HuH-7.5 (cell line): Measurements from ENCODE around the gene RNU1-2.
"Not testable (repeated sequence)": the region's sequence is repeated elsewhere in the genome, so short reads cannot be mapped to it uniquely, and the experiment has no call there.

Experiments
- DNase-seq: peaks from one replicate; pipeline ENCODE4 v3.0.0; 2011; ENCODE audit warnings: low spot score

The RNU1-2 gene

DNA sequence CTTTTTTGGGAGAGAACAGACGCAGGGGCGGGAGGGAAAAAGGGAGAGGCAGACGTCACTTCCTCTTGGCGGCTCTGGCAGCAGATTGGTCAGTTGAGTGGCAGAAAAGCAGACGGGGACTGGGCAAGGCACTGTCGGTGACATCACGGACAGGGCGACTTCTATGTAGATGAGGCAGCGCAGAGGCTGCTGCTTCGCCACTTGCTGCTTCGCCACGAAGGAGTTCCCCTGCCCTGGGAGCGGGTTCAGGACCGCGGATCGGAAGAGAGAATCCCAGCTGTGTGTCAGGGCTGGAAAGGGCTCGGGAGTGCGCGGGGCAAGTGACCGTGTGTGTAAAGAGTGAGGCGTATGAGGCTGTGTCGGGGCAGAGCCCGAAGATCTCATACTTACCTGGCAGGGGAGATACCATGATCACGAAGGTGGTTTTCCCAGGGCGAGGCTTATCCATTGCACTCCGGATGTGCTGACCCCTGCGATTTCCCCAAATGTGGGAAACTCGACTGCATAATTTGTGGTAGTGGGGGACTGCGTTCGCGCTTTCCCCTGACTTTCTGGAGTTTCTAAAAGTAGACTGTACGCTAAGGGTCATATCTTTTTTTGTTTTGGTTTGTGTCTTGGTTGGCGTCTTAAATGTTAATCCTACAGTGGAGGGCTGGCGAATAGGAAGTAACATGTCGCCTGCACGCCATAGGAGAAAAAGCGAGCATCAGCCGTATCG lies at the start of gene RNU1-2:
TSS of gene RNU1-2 (plus strand) at position 383 of the 718 bp plus-strand sequence.
- peak; percentile 42 for DNase-seq

DNA sequence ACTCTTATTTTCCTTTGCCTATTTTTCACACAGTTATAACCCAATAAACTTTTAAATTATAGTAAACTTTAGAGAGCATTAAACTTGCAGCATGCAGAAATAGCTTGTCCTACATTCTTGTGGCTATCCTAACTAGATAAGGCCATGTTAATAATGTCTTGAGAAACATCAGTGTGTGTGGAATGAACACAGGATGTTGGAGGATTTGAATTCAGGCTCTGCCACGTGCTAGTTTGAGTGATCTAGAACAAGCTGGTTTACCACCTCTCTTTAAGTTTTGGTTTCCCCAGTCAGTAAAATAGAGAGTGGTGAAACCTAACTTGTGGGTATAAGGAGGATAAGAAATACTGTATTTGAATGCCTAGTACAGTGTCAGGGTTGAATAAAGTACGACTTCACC lies 39.6 kb upstream of the RNU1-2 start:
- not testable (repeated sequence) for DNase-seq

DNA sequence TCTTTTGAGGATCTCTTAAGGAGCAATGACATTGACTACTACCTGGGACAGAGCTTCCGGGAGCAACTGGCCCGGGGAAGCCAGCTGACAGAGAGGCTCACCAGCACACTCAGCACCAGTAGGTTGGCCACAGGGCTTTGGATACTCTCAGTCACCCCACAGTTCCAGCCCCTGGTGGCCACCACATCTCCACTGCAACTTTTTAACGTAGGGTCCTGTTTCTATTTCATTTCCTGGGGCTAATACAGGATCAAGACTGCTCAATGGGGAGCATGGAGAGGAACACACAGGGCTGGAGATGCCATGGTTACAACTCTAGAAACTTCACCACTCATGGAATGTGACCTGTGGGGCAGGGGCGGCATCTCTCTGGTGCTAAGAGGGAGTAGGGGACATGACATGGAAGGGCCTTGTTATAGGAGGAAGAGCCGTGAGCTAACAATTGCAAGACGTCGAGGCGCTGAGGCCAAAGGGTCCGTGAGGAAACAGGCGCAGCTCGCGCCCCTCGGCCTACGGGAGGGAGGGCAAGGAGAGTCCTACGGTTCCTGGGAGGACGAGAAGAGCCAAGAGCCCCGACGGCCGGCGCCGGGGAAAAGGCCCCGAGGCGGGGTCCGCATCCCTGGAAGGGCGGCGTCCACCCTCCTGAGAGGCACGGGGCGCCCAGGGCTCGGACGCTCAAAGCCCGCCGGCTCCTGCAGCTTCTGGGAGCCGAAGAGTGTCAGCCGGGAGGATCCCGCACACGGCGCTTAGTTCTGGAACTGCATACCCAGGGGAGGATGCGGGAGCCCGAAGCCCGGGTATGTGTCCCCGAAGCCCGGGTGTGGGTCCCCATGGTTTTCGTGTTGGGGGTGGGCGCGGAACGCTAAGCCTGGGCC lies 36.4 kb upstream of the RNU1-2 start:
- DNase-seq = not testable (repeated sequence)

DNA sequence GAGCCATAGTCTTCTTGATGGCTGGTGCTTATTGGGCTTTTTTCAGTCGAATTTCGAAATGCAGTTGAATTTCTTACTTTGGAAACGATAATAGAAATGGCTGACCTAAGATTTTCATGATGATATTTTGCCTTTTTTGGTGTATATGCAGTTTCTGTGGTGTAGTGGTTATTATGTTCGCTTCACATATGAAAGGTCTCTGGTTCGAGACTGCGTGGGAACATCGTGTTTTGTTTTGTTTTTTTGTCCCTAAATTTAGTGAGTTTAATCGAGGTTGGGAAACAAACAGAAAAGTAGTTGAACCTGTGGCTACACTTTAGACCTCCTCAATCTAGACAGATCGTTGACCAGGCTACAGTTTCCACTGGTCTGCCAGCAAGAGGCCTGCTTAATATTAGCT lies 35.7 kb upstream of the RNU1-2 start:
- DNase-seq = not testable (repeated sequence)

DNA sequence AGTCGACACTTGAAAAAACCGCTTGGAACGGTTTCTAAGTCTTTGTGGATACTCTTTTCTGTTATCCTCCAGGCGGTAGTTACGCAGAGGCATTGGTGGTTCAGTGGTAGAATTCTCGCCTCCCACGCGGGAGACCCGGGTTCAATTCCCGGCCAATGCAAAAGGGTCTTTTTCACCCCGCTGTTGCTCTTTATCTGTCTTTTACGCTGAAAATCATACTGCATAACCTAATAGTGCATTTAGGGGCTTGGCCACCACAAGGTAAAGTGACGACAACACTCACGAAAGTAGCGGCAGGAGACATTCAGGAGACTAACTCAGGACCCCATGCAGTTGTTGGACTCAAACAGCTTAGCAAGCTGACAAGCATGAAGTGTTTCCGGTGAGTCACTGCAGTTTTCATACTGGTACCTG lies 33.9 kb upstream of the RNU1-2 start:
- DNase-seq = not testable (repeated sequence)

DNA sequence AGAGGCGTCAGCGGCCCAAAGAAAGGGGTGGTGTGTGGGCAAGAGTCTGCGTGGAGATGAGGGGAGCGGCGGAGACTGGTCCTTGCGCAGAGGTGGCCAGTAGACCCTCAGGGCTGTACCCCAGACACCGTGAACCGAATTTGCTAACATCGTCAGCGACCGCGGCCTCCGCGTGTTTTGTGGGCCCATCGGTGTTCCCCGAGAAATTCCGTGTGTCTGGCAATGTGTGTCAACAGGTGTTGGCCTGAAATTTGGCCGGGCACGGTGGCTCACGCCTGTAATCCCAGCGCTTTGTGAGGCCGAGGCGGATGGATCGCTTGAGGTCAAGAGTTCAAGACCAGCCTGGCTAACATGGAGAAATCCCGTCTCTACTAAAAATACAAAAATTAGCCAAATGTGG lies 33.4 kb upstream of the RNU1-2 start:
- DNase-seq = not testable (repeated sequence)

DNA sequence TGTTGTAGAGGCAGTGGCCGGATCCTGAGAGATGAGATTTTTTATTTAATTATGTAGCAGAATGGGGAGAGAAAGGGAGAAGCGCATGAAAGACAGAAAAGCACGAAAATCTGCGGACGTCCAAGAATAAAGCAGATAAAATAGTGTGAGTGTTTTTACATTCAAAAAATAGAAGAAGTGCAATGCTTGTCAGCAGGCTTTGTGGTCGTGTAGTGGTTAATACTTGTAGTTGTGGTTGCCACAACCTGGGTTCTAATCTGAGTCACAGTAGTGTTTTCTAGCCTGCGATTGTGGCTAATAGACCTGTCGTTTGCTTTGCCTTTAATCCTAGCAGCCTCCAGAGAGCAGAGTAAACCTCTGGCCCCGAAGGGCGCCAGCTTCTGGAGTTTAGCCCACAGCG lies 32.8 kb upstream of the RNU1-2 start:
- DNase-seq = not testable (repeated sequence)

DNA sequence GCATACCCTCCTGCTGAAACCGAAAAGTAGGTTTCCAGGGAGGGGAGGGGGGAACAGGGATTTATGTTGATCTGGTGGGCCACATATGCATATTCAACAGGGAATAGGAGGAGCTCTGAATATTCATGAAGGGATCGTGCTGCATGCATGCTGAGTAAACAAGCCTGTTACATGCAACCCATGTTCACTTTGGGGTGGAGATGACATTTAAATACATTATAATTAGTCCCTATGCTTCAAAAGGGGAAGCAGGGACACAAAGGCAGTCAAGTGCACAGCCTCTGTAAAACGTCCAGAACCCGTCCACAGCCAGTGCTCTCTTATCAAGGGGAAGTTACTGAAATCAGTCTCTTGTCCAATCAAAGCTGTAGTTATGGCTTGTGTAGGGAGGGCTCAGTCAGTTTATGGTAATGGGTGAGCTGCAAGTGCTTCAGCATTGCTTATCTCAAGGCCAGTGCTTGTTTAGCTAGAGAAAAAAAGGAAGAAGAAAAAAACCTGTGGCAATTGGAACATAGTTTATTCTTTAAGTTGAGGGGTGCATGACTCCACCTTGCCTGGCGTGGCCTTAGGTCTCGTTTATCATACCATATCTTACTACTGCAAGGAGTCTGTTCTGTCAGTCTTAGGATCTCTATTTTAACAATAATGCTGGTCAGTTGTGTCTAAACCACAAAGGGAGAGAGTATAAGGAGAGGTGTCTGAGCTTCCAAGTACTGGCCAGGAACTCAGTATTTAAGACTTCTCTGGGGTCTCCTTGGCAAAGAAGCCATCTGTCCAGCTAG lies 28.7 kb upstream of the RNU1-2 start:
- DNase-seq = not testable (repeated sequence)

DNA sequence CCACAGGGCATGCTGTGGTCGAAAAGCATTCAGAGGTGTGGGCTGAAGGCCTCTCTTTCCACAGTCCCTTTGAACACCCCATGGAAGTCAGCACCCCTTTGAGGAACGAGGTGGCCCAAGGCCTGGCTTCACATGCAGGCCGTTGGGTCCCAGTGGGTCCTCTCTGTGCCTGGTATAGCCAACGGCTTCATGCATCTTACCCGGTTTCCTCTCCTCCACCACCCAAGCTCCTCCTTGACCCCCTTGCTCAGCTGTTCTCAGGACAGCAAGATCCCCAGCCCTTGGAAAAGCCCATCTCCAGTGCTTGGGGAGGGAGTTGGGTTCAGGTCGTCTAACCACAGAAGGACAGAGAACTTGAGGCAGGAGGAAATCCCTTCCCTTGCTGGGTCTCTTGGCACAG lies 27.0 kb upstream of the RNU1-2 start:
- DNase-seq = not testable (repeated sequence)

DNA sequence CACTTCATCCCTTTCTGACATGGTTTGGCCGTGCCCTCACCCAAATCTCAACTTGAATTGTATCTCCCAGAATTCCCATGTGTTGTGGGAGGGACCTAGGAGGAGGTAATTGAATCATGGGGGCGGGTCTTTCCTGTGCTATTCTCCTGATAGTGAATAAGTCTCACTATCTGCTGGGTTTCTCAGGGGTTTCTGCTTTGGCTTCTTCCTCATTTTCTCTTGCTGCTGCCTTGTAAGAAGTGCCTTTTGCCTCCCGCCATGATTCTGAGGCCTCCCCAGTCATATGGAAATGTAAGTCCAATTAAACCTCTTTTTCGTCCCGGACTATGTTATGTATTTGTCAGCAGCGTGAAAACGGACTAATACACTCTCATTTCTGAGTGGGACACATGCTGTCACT lies 25.8 kb upstream of the RNU1-2 start:
- not testable (repeated sequence) for DNase-seq

DNA sequence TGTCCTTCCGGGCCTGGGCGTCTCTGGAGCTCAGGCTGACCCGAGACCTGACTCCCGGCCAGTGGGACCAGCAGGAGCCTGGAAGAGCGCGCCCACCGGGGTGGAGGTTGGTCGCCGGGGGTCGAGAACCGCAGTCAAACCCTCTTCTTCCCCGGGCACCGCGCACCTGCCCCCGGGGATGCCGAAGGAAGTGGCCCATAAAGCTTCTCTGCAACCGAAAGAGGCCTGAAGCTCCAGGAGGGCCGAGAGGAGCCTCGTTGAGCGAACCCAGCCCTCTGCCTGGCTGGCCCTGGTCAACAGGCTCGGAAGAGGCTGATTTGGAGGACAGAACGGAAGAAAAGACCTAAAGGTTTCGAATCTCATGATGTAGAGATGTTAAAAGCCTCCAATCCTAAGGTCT lies 24.6 kb upstream of the RNU1-2 start:
- DNase-seq = not testable (repeated sequence)

DNA sequence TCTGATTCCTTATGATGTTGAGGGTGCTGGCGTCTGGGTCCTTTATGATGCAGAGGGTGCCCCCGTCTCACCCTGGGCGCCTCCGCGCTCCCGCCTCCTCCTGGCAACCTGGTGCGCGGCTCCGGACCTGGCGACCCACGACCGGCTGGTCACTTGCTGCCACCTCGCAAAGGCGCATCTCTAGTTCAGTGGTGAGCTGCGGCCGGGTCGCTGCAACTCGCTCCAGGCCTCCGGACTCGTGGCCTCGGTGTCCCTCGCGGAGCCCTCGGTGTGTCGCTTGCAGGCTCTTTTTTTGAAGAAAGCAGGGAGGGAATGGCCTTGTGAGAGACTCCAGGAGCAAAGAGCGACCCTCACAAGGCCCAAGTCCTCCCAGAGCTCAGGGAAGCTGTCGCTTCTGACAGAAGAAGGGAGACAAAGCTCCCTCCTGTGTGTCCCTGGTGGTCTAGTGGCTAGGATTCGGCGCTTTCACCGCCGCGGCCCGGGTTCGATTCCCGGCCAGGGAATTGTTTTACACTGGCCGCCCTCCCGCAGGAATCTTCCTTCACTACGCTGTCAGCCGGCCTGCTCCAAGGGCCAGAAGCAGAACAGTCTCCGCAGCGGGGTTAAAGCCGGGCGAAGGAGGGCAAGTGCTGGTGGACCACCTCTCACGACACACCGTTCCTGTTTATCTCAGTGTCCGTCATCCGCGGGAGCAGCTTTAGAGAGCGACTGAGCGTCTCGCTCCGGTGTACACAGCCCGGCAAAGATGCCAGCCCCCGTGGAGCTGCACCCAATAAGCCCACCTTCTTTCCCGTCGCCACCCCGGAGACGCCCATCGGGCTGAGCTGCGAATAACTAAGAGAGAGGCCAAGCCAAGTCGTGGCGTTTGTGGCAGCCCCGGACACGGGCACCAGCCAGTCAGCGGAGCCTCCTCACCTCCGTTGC lies 23.4 kb upstream of the RNU1-2 start:
- DNase-seq = not testable (repeated sequence)

DNA sequence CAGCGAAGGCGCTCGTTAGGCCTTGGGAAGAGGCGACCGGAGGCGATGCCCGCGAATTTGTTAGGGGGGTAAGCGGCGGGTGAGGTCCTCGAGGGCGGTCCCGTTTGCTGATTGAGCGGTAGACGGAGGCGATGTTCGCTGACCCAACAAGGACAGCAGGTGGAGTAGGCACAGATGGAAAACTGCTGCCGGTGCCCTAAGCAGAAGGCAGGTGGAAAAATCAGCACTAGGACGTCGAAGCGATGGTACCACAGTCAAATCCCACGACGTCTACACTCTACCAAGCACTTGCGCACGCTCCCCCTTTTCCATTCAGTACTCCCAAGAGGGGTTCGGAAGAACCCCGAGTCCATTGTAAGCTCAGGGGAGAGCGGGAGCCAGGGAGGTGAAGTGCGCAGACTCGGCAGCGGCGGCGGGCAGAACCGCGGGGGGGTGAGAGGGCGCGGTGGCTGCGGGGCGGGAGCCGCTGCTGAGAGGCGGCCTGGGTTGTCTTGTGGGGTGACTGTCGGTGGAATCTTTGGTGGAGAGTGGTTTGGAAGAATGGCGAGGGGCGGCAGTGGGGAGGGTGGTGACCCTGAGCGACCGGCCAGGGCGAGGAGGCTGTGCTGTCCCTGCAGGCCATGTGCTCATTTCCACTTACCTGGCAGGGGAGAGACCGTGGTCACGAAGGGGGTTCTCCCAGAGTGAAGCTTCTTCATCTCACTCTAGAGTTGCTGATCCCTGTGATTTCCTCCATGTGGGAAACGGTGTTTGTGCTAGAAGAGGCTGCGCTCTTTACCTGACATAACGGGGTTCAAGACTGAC lies 22.5 kb upstream of the RNU1-2 start:
- not testable (repeated sequence) for DNase-seq

DNA sequence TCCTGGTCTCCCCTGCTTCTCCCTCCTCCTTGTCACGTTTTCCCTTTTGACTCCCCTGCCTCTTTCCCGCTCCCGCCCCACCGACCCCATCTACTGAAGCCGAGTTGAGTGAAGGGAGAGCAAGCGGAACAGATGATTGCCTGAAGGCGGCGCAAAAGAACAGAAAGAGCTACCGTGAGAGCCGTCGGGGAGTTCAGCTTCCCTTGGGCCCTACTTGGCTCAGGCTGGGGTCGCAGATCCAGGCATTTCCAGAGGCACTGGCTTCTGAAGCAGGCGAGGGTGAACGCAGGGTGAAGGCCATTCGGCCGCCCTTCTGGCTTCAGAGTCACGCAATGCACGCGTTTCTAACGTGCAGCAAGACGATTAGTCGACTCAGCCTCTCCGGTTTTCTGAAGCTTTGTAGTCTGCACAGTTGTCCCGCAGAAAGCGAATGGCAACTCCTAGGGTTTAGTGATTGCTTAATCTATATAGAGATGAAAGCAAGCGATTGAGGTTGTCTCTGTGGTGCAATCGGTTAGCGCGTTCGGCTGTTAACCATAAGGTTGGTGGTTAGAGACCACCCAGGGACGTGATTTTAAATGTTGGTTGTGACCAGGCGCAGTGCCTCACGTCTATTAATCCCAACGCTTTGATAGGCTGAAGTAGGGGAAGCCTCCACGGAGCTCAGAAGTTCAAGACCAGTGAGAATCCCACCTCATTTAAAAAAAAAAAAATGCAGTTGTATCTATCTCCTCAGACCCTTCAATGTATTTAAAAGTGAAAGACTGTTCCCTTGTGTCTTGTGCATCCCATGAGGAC lies 20.6 kb upstream of the RNU1-2 start:
- not testable (repeated sequence) for DNase-seq

DNA sequence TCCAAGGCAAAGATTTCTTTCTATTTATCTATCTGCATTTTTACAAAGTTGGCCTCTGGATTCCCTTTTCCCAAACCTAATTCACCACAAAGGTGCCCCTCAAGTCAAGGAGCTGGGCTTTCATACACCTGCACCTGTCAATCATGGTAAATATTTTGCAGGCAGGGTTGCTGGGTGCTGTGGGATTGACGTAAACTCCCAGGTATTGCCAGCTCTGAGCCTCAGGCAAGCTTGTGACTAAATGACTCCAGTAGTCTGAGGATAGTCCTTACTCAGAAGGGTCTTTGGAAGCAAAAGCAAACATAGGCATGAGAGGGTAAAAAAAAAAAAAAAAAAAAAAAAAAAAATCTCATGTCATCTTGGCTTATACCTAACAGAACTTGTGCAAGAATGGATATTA lies 14.0 kb upstream of the RNU1-2 start:
- not testable (repeated sequence) for DNase-seq

DNA sequence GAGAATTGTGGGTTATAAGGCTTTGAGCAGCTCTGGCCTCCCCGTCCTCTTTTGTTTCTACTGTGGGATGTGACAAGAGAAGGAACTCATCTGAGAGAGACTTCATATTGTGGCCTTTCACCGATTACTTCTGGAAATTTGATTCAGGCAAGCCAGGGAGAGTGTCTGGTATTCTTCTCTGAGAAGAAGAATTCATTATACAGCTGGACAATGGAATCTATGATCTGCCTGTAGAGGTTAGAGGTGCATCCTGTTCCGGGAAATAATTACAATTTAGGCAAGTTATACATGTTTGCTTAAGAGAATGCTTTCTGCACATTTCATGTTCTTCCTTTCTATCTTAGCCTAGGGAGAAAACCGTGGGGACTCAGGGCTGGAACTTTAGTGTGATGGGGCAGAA lies 12.8 kb upstream of the RNU1-2 start:
- DNase-seq = no peak

DNA sequence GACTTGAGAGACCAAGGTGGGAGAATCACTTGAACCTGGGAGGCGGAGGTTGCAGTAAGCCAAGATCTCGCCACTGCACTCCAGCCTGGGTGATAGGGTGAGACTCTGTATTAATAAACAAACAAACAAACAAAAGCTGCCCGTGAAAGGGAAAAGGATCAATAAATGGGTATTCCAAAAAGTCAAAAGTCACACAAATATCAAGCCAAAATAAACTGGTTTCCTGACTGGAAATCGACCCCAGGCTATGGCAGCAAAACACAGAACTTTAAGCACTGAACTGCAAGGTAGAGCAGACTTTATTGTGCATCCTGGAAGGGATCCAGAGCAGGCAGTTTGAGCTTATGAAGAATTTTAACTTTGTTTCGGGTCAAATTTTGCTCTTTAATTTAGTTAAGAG lies 11.3 kb upstream of the RNU1-2 start:
- DNase-seq = not testable (repeated sequence)

DNA sequence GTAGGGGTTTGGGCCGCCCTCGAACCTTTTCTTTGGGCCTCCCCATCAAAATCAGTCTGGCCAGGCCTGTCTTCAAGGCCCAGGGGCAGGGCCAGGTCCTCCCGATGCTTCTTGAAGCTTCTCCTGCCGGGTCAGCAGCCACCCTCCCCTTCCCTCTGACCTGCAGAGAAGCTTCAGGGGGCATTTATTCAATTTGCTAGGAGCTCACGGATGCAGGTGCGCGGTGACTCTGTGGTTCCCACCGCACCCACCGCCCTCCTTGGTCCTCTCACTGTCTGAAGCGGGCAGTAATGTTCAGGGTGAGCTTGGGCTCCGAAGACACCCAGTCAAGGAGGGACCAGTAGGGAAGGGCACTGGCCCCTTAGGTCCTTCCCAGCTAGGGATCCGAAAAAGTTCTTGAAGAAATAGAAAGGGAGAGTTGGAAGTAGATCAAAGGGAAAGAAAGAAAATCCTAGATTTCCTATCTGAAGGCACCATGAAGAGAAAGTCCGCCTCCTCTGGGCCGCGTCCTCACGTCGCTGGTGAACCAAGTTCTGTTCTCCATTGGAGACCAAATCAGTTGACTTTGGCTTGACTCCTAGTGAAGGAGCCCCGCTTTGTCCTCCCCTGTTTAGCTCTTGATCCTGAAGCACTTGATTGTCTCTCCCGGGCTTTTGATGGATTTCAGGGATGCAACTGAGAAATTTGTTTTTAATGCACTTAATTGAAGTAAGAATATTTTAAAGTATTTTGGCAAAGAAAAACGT lies 8.7 kb upstream of the RNU1-2 start:
- DNase-seq = no peak
